Neural cell (in vitro differentiated cells): ENCODE results near the gene SYT17. TPM values are rescaled to one million over a fixed set of nuclear protein-coding genes. Genes with fewer than 3 reads are reported as not detected.

Experiments used
- H2AFZ ChIP-seq: fragments of 200-600, 300-800 bp; sonication (generic), shearing (Covaris generic); 2 replicates; pipeline ENCODE4 v1.6.0; 2014; ENCODE audit warnings: low read depth, mild to moderate bottlenecking, antibody characterized with exemption, low read length, moderate library complexity
- H3F3A ChIP-seq: fragments of 200-600 bp; shearing (Covaris generic); 2 replicates; pipeline ENCODE4 v1.6.1; 2016; ENCODE audit warnings: mild to moderate bottlenecking, moderate library complexity, mixed read lengths, antibody characterized with exemption, low read length; ENCODE audit not compliant: insufficient read depth, poor library complexity, severe bottlenecking
- H3K27ac ChIP-seq: fragments of 200-600, 300-800 bp; sonication (generic), shearing (Covaris generic); 2 replicates; pipeline ENCODE4 v1.5.1; 2014; ENCODE audit warnings: mild to moderate bottlenecking, low read length, moderate library complexity
- H3K27me3 ChIP-seq: fragments of 300-800, 200-600 bp; sonication (generic), shearing (Covaris generic); 2 replicates; pipeline ENCODE4 v1.6.0; 2014; ENCODE audit warnings: mild to moderate bottlenecking, low read depth, low read length, moderate library complexity; ENCODE audit not compliant: insufficient read depth
- H3K36me3 ChIP-seq: fragments of 300-800, 200-600 bp; sonication (generic), shearing (Covaris generic); 2 replicates; pipeline ENCODE4 v1.5.1; 2014; ENCODE audit warnings: mild to moderate bottlenecking, antibody characterized with exemption, low read length, moderate library complexity; ENCODE audit not compliant: insufficient read depth
- H3K4me2 ChIP-seq: fragments of 300-800, 200-600 bp; sonication (generic), shearing (Covaris generic); 2 replicates; pipeline ENCODE4 v1.6.0; 2014; ENCODE audit warnings: mild to moderate bottlenecking, low read length
- H3K4me3 ChIP-seq: fragments of 300-800, 200-600 bp; sonication (generic), shearing (Covaris generic); 2 replicates; pipeline ENCODE4 v1.5.1; 2014; ENCODE audit warnings: mild to moderate bottlenecking, low read length, moderate library complexity
- H3K79me2 ChIP-seq: fragments of 200-600 bp; shearing (Covaris generic); replicated peaks from 2 replicates; pipeline ENCODE4 v1.6.0; 2014; ENCODE audit warnings: mild to moderate bottlenecking, low read length, moderate library complexity; ENCODE audit not compliant: insufficient read depth
- H3K9ac ChIP-seq: fragments of 300-800, 200-600 bp; sonication (generic), shearing (Covaris generic); 2 replicates; pipeline ENCODE4 v1.6.1; 2016; ENCODE audit warnings: mild to moderate bottlenecking, low read length, mixed read lengths
- H3K9me2 ChIP-seq: fragments of 200-600 bp; shearing (Covaris generic); 2 replicates; pipeline ENCODE4 v1.6.1; 2016; ENCODE audit warnings: mild to moderate bottlenecking, low read length, mixed read lengths; ENCODE audit not compliant: insufficient read depth
- H3K9me3 ChIP-seq: fragments of 200-600, 300-800 bp; sonication (generic), shearing (Covaris generic); 2 replicates; pipeline ENCODE4 v1.6.1; 2016; ENCODE audit warnings: mild to moderate bottlenecking, mixed run types, low read length, moderate library complexity, mixed read lengths
- H4K20me1 ChIP-seq: fragments of 200-600 bp; shearing (Covaris generic); 2 replicates; pipeline ENCODE4 v1.6.1; 2016; ENCODE audit warnings: mild to moderate bottlenecking, mixed run types; ENCODE audit not compliant: insufficient read depth
- CTCF ChIP-seq: fragments of 450-650 bp; IDR thresholded peaks from 2 replicates; pipeline ENCODE4 v1.5.1; 2014; ENCODE audit warnings: antibody characterized with exemption, mild to moderate bottlenecking, moderate library complexity; ENCODE audit not compliant: poor library complexity, severe bottlenecking
- EP300 ChIP-seq: fragments of 450-650 bp; conservative IDR thresholded peaks from 2 replicates; pipeline ENCODE4 v1.6.1; 2014; ENCODE audit warnings: antibody characterized with exemption, mild to moderate bottlenecking, moderate library complexity; ENCODE audit not compliant: poor library complexity, severe bottlenecking
- EZH2 ChIP-seq: fragments of 200-600, 300-800 bp; shearing (Covaris generic), sonication (generic); IDR thresholded peaks from 2 replicates; pipeline ENCODE4 v1.6.1; 2014; ENCODE audit warnings: antibody characterized with exemption, low read length, borderline replicate concordance, mild to moderate bottlenecking; ENCODE audit not compliant: insufficient read depth, poor library complexity, severe bottlenecking
- MXI1 ChIP-seq: fragments of 450-650 bp; conservative IDR thresholded peaks from 2 replicates; pipeline ENCODE4 v1.6.1; 2014; ENCODE audit warnings: antibody characterized with exemption, mild to moderate bottlenecking; ENCODE audit not compliant: poor library complexity, severe bottlenecking
- POLR2AphosphoS5 ChIP-seq: IDR thresholded peaks from 2 replicates; pipeline ENCODE4 v1.6.1; 2012
- RAD21 ChIP-seq: fragments of 450-650 bp; conservative IDR thresholded peaks from 2 replicates; pipeline ENCODE4 v1.6.1; 2014; ENCODE audit warnings: antibody characterized with exemption, mild to moderate bottlenecking, moderate library complexity
- SMC3 ChIP-seq: fragments of 450-650 bp; conservative IDR thresholded peaks from 2 replicates; pipeline ENCODE4 v1.6.1; 2014; ENCODE audit warnings: antibody characterized with exemption, mild to moderate bottlenecking, moderate library complexity; ENCODE audit not compliant: poor library complexity
- TAF1 ChIP-seq: IDR thresholded peaks from 2 replicates; pipeline ENCODE4 v1.6.1; 2012; ENCODE audit warnings: low read depth
- polyA plus RNA-seq: library from polyadenylated mRNA; depleted of rRNA; stranded (reverse); fragments of >200 nt; gene quantifications from 2 replicates; pipeline ENCODE4 v1.2.3, GENCODE V29; 2014
- TF ChIP-seq, protein P1 (sequence below): IDR thresholded peaks from 2 replicates; pipeline ENCODE4 v1.6.1; 2012; ENCODE audit warnings: borderline replicate concordance

Gene SYT17
- polyA plus RNA-seq, 1 donor from 2014 or later: 3.0 TPM

- H3K4me3 ChIP-seq: no peak overlapping the region
- TF ChIP-seq TAF1 (no peak), EZH2 (no peak), RAD21 (no peak), CTCF (no peak), MXI1 (no peak), SMC3 (no peak), POLR2AphosphoS5 (no peak), EP300 (no peak)
- TF ChIP-seq, protein P1, sequence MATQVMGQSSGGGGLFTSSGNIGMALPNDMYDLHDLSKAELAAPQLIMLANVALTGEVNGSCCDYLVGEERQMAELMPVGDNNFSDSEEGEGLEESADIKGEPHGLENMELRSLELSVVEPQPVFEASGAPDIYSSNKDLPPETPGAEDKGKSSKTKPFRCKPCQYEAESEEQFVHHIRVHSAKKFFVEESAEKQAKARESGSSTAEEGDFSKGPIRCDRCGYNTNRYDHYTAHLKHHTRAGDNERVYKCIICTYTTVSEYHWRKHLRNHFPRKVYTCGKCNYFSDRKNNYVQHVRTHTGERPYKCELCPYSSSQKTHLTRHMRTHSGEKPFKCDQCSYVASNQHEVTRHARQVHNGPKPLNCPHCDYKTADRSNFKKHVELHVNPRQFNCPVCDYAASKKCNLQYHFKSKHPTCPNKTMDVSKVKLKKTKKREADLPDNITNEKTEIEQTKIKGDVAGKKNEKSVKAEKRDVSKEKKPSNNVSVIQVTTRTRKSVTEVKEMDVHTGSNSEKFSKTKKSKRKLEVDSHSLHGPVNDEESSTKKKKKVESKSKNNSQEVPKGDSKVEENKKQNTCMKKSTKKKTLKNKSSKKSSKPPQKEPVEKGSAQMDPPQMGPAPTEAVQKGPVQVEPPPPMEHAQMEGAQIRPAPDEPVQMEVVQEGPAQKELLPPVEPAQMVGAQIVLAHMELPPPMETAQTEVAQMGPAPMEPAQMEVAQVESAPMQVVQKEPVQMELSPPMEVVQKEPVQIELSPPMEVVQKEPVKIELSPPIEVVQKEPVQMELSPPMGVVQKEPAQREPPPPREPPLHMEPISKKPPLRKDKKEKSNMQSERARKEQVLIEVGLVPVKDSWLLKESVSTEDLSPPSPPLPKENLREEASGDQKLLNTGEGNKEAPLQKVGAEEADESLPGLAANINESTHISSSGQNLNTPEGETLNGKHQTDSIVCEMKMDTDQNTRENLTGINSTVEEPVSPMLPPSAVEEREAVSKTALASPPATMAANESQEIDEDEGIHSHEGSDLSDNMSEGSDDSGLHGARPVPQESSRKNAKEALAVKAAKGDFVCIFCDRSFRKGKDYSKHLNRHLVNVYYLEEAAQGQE: no peak
- no peak overlapping the region for H3K27ac ChIP-seq
- no peaks in the 10 kb centered on the region for H3K9me2 ChIP-seq
- H3K36me3 ChIP-seq: no peaks in the 10 kb centered on the region
- H4K20me1 ChIP-seq: no peaks in the 10 kb centered on the region
- no peak overlapping the region for H3K9ac ChIP-seq
- peaks cover 3% of the 10 kb centered on the region for H3K9me3 ChIP-seq
- H3K4me2 ChIP-seq: no peak overlapping the region
- no peaks in the 10 kb centered on the region for H3K27me3 ChIP-seq
- H3K79me2 ChIP-seq: no peaks in the 10 kb centered on the region
- H2AFZ ChIP-seq: no peak overlapping the region
- no peaks in the 10 kb centered on the region for H3F3A ChIP-seq
Observed at GRCh38 chr16:19236561-19237209, 68.6 kb downstream of the SYT17 start.

- H3K27me3 ChIP-seq: no peaks in the 10 kb centered on the region
- H3K4me3 ChIP-seq: no peak overlapping the region
- H2AFZ ChIP-seq: no peak overlapping the region
- no peak for TF ChIP-seq CTCF
- no peak for TF ChIP-seq POLR2AphosphoS5
- TF ChIP-seq MXI1: no peak
- no peak for TF ChIP-seq TAF1
- no peak for TF ChIP-seq EZH2
- TF ChIP-seq, protein P1: no peak
- no peak for TF ChIP-seq RAD21
- H3K79me2 ChIP-seq: no peaks in the 10 kb centered on the region
- H4K20me1 ChIP-seq: no peaks in the 10 kb centered on the region
- no peak overlapping the region for H3K27ac ChIP-seq
- H3K9me2 ChIP-seq: no peaks in the 10 kb centered on the region
- no peak overlapping the region for H3K4me2 ChIP-seq
- no peak overlapping the region for H3K9ac ChIP-seq
- peaks cover 3% of the 10 kb centered on the region for H3K9me3 ChIP-seq
- no peaks in the 10 kb centered on the region for H3K36me3 ChIP-seq
- H3F3A ChIP-seq: no peaks in the 10 kb centered on the region
Observed at GRCh38 chr16:19238406-19238805, 70.4 kb downstream of the SYT17 start.
